ENCODE measurements around the gene ACVR1. TPM values are rescaled to one million over a fixed set of nuclear protein-coding genes. Genes with fewer than 3 reads are reported as not detected.

The ACVR1 gene
- total RNA-seq, 1 experiment from 2014 or later = 11.1 TPM

DNA sequence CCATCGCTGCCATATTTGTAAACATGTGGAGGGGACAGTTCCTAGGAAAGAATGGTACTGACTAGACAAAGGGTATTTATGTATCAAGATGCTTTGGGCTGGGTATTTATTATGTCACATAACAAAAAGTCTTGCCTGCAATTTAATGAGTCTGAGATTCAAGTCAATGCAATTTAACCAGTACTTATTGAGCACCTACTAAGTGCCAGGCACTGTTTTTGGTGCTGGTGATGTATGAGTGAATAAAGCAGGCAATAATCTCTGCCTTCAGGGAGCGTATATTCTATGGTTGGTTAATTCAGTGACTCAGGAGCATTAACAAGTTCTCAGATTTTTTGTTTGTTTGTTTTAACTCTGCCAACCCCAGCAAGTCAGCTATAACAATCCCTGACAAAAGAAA lies 24.6 kb upstream of the ACVR1 start:
- no peaks in the 10 kb centered on the region for H3K9me3 ChIP-seq
- Mint-ChIP-seq H3K9me3 (ENCODE audit: unreplicated experiment) (no peaks in the 10 kb centered on the region), H3K27ac (ENCODE audit: unreplicated experiment) (no peak overlapping the region), H3K4me1 (ENCODE audit: low read depth, unreplicated experiment) (no peaks in the 10 kb centered on the region), H3K4me3 (ENCODE audit: unreplicated experiment) (no peak overlapping the region), H3K36me3 (ENCODE audit: insufficient read depth, unreplicated experiment) (no peaks in the 10 kb centered on the region), H3K27me3 (ENCODE audit: insufficient read depth, unreplicated experiment) (no peaks in the 10 kb centered on the region)
- intact Hi-C loops (cut with micrococcal nuclease; ENCODE audit: unreplicated experiment) = loop anchor here (1.0 kb wide), 1 partner anchor 110 kb away; no protein-coding TSS in a partner anchor
- BruUV-seq (replicated peaks) = no TSS peak
- POLR2A ChIA-PET = no interaction called here
- no peaks in the 10 kb centered on the region for H3K36me3 ChIP-seq (ENCODE audit: control insufficient read depth, insufficient read depth, low read length)
- no peak overlapping the region for H3K4me3 ChIP-seq (ENCODE audit: low read depth, low read length)
- DNase-seq = no peak
- TF ChIP-seq, protein P1, sequence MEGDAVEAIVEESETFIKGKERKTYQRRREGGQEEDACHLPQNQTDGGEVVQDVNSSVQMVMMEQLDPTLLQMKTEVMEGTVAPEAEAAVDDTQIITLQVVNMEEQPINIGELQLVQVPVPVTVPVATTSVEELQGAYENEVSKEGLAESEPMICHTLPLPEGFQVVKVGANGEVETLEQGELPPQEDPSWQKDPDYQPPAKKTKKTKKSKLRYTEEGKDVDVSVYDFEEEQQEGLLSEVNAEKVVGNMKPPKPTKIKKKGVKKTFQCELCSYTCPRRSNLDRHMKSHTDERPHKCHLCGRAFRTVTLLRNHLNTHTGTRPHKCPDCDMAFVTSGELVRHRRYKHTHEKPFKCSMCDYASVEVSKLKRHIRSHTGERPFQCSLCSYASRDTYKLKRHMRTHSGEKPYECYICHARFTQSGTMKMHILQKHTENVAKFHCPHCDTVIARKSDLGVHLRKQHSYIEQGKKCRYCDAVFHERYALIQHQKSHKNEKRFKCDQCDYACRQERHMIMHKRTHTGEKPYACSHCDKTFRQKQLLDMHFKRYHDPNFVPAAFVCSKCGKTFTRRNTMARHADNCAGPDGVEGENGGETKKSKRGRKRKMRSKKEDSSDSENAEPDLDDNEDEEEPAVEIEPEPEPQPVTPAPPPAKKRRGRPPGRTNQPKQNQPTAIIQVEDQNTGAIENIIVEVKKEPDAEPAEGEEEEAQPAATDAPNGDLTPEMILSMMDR (IDR thresholded peaks at IDR 0.05; ENCODE audit: insufficient read depth in 1 of 2, low read depth in 1 of 2, low read length in 1 of 2, severe bottlenecking in 1 of 2, unreplicated experiment in 1 of 2) = no peak
- no peaks in the 10 kb centered on the region for H3K4me1 ChIP-seq
- CTCF ChIA-PET = interaction anchor here (1.0 kb wide), 1 partner anchor 106 kb away, joined by 3 read pairs; no protein-coding TSS in a partner anchor
- no peaks in the 10 kb centered on the region for H3K27me3 ChIP-seq (replicated peaks; ENCODE audit: control insufficient read depth, insufficient read depth, low read length)

DNA sequence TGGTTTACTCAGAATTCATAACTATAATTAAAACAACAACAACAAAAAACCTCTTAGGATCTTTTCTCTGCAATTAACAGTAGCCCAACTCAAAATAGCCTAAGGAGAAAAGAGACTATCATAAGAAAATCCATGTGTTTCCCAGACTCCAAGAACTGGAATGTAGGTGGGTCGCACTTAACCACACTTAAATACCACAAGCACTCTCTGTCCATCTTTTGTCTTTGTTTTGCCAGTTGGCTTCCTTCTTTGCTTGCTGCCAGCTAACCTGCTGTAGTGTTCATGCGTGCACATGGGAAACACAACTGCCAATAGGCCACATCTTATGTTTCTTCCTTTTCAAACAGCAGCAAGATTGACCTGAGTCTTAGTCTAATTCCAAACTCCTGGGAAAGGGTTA lies 24.1 kb upstream of the ACVR1 start:
- Mint-ChIP-seq H3K27me3 (ENCODE audit: insufficient read depth, unreplicated experiment) (no peaks in the 10 kb centered on the region), H3K9me3 (ENCODE audit: unreplicated experiment) (no peaks in the 10 kb centered on the region), H3K27ac (ENCODE audit: unreplicated experiment) (no peak overlapping the region), H3K36me3 (ENCODE audit: insufficient read depth, unreplicated experiment) (no peaks in the 10 kb centered on the region), H3K4me3 (ENCODE audit: unreplicated experiment) (no peak overlapping the region), H3K4me1 (ENCODE audit: low read depth, unreplicated experiment) (no peaks in the 10 kb centered on the region)
- CTCF ChIA-PET = no interaction called here
- TF ChIP-seq, protein P1 (IDR thresholded peaks at IDR 0.05; ENCODE audit: insufficient read depth in 1 of 2, low read depth in 1 of 2, low read length in 1 of 2, severe bottlenecking in 1 of 2, unreplicated experiment in 1 of 2) = no peak
- H3K4me3 ChIP-seq (ENCODE audit: low read depth, low read length) = no peak overlapping the region
- no peaks in the 10 kb centered on the region for H3K36me3 ChIP-seq (ENCODE audit: control insufficient read depth, insufficient read depth, low read length)
- H3K9me3 ChIP-seq = no peaks in the 10 kb centered on the region
- intact Hi-C loops (cut with micrococcal nuclease; ENCODE audit: unreplicated experiment) = no loop called here
- POLR2A ChIA-PET = no interaction called here
- BruUV-seq (replicated peaks) = no TSS peak
- DNase-seq = no peak
- no peaks in the 10 kb centered on the region for H3K4me1 ChIP-seq
- no peaks in the 10 kb centered on the region for H3K27me3 ChIP-seq (replicated peaks; ENCODE audit: control insufficient read depth, insufficient read depth, low read length)

DNA sequence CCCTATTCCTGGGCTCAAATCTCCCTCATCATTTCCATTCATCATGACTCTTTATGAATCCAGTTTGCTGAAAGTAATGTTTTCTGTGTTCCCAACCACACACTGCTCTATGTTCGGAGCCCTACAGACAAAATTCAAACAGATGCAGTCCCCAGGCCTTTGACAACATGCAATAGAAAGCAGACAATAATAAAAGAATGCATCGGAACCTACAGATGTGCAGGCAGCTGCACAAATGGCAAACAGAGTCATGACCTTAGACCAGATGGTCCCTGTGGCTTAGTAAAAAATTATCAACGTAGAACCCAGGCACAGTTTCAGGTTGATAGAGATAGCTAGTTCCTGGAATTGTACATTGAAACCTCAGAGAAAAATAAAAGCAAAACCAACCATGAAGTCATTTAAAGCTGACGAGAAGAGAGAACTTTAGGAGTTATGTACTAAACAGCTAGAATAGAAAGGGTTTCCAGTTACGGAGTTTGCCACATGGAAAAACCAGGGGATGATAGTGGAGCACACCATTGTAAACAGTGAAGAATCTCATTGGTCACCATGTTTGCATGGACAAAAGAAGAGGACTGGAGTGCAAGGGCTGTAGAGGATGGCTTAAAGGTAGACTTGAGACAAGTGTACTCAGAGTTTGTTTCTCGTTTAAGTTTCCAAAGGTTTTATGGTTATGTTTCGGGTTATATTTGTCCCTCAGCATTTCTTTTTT lies 23.2 kb upstream of the ACVR1 start:
- H3K27me3 ChIP-seq (replicated peaks; ENCODE audit: control insufficient read depth, insufficient read depth, low read length) = no peaks in the 10 kb centered on the region
- no peak overlapping the region for H3K4me3 ChIP-seq (ENCODE audit: low read depth, low read length)
- no peaks in the 10 kb centered on the region for H3K36me3 ChIP-seq (ENCODE audit: control insufficient read depth, insufficient read depth, low read length)
- H3K4me1 ChIP-seq = no peaks in the 10 kb centered on the region
- H3K36me3 Mint-ChIP-seq (ENCODE audit: insufficient read depth, unreplicated experiment) = no peaks in the 10 kb centered on the region
- ChIA-PET POLR2A (no interaction called here), CTCF (interaction anchor here (0.6 kb wide), 1 partner anchor 68 kb away, joined by 3 read pairs; no protein-coding TSS in a partner anchor)
- no peak for DNase-seq
- H3K27ac Mint-ChIP-seq (ENCODE audit: unreplicated experiment) = no peak overlapping the region
- BruUV-seq (replicated peaks) = no TSS peak
- intact Hi-C loops (cut with micrococcal nuclease; ENCODE audit: unreplicated experiment) = no loop called here
- no peaks in the 10 kb centered on the region for H3K9me3 ChIP-seq
- no peak overlapping the region for H3K4me3 Mint-ChIP-seq (ENCODE audit: unreplicated experiment)
- H3K4me1 Mint-ChIP-seq (ENCODE audit: low read depth, unreplicated experiment) = no peaks in the 10 kb centered on the region
- H3K27me3 Mint-ChIP-seq (ENCODE audit: insufficient read depth, unreplicated experiment) = no peaks in the 10 kb centered on the region
- no peaks in the 10 kb centered on the region for H3K9me3 Mint-ChIP-seq (ENCODE audit: unreplicated experiment)
- TF ChIP-seq, protein P1 (IDR thresholded peaks at IDR 0.05; ENCODE audit: insufficient read depth in 1 of 2, low read depth in 1 of 2, low read length in 1 of 2, severe bottlenecking in 1 of 2, unreplicated experiment in 1 of 2) = no peak
